HG03175 (cell line): ENCODE measurements around the gene ARHGAP31.
"Not testable (repeated sequence)": the region's sequence is repeated elsewhere in the genome, so short reads cannot be mapped to it uniquely, and the experiment has no call there.

Experiments
- ATAC-seq: cut with Tn5 transposase; IDR thresholded peaks from one replicate; pipeline ENCODE4 v1.9.1; 2021; ENCODE audit warnings: mild to moderate bottlenecking, moderate library complexity; ENCODE audit not compliant: unreplicated experiment

The ARHGAP31 gene

DNA sequence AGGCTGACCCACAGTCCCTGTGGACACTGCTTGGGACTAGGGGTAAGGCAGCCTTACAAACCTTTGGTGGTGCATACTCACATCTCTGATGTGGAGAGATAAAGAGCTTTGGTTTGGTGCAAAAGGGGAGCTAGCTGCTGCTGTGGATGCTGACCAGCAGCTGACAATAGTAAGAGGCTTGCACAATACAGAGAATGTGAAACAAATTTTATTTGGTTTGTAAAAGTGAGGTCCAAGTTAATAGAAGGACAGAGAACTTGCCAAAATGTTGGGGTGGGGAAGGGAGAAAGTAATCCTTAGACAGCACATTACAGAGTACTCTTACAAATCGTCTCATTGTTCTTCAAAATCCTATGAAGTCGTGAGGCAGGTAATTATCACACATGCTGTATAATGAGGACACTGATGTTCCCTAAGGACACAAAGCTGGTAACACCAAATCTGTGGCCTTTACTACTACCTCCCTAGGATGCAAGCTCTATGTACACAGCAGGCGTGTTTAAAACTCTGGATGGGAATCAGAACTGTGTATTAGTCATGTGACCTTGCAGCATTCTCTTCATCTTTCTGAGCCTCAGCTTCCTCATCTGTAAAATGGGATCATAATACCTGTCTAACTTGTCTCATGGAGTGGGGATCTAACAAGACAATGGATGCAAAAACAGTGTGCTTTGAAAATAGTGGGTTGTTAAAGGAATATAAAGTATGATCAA, 21.6 kb downstream of the ARHGAP31 start:
- ATAC-seq = no peak

GRCh38 chr3:119316313-119316670, 22.1 kb downstream of the ARHGAP31 start:
- no peak for ATAC-seq

- no peak for ATAC-seq
Measured at GRCh38 chr3:119318876-119319275, 24.7 kb downstream of the ARHGAP31 start.

DNA sequence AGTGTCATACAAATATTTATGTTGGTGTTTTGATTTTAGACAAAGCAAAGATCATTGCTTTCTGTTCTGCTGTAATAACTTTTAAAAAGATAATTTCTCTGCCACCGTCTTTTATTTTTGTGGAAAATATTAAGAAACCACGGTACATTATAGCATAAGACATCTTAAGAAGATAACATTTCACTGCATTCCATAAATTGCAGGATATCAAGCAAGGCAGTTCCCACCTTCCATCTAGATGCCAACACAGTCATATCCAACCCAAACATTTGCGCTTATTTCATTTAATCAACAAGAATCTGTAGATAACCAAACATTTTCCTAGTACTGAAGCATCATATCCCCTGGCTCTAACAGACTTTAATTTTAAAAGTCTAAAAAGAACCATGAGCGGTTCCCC, 25.1 kb downstream of the ARHGAP31 start:
- ATAC-seq = no peak

DNA sequence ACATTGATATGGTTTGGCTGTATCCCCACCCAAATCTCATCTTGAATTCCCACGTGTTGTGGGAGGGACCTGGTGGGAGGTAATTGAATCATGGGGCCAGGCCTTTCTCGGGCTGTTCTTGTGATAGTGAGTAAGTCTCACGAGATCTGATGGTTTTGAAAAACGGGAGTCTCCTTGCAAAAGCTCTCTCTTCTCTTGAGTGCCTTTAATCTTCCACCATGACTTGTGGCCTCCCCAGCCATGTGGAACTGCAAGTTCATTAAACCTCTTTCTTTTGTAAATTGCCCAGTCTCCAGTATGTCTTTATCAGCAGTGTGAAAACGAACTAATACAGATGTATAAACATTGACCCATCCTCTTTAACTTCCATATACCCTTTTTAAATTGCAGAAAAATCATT, 26.6 kb downstream of the ARHGAP31 start:
- not testable (repeated sequence) for ATAC-seq

- ATAC-seq = peak; percentile 33
Measured at GRCh38 chr3:119322021-119322834, 28.0 kb downstream of the ARHGAP31 start.

- ATAC-seq = peak; percentile 87
Measured at GRCh38 chr3:119322835-119323722, 28.9 kb downstream of the ARHGAP31 start.

DNA sequence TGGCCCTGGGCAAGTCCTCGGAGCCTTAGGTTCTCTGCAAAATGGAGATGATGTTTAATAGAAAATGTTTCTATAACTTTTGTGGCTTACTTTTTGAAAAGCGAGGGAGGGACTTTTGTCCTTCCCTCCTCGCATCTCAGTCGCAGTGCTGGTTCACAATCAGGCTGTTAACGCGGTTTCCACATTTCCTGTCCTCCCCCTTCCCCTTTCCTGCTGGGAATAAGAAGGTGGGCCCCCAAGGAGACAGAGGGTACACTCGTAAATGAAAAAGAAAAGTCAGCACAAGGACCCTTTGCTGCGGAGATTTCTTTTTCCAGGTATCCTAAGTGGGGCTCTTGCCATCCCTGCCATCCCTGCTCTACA, 29.5 kb downstream of the ARHGAP31 start:
- ATAC-seq = no peak

- ATAC-seq = peak; percentile 8
Measured at GRCh38 chr3:119324899-119325298, 30.7 kb downstream of the ARHGAP31 start.

DNA sequence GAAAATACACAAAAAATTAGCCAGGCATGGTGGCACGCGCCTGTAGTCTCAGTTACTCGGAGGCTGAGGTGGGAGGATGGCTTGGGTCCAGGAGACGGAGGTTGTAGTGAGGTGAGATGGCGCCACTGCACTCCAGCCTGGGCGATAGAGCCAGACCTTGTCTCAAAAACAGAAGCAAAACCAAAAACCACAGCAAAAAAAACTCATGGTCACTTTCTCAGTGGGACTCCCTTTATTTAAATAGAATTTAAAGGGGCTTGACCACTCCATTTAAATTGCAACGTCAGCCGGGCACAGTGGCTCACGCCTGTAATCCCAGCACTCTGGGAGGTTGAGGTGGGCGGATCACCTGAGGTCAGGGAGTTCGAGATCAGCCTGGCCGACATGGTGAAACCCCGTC, 32.8 kb downstream of the ARHGAP31 start:
- ATAC-seq = no peak

DNA sequence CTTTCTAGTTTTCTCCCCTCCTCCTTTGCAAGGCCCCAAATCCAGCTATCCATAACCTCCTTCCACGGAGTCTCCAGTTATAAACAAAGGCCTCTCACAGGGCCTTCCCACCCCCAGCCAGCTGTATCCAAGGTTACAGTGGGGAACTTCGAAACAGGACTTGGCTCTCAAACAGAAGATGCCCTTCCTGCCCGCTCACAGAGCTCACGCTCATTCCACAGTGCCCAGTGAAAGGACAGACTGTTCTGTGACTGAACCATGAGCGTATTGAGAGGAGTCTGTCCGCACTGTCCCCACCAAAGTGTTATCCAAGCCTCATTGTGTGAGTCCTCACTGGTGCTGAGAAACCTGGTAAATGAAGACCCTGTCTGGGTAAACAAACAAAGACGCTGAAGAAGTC, 35.4 kb downstream of the ARHGAP31 start:
- no peak for ATAC-seq

DNA sequence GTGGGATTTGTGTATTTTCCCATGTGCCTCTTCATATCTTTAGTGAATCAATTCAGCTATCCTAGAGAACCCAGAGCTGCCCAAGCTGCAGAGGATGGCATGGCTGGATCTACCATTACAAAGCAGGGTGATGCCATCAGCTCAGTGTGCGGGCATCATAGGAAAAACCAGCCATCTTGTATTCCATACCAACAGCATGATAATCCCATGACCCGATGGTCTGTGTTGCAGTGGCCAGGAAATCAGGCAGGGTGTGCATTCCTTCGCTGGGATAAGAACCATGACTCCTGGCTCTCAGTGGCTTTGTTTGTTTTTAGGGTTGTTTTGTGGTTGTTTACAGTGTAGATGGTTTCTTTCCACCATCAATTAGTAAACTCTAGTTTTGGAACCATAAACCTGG, 36.0 kb downstream of the ARHGAP31 start:
- no peak for ATAC-seq

DNA sequence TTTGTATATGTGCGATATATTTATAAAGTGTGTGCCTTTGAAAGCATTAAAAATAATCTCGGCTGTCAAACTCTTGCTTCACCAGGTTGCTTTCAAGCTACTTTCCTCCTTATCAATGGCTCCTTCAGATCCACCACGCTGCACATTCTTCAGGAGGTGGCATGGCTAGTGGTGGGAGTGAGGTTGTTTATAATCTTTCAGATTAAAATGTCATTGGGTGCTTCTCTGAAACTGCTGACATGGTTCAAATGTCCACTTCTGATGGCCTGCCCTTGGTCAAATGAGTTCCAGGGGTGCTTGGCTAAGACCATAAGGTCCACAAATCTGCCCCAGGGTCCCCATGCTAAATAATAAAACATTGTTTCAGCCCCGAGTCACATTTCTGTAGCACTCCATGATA, 36.7 kb downstream of the ARHGAP31 start:
- no peak for ATAC-seq

DNA sequence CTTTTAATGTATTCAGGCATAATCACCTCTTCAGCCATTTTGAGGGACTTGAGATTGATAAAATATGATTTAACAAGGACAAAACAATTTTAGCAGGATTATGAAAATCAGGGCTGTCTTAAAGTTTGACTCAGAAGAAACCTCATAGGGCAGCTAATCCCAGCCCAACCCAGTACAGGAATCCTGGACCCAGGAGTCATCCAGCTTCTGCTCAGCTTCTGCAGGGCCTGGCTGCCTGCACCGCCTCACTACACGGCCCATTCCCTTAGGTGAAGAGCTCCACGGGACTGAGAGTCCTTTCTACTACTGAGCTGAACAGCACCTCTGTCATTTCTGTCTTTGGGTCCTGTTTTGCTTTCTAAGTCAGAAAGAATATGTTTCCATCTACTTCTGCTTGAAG, 37.5 kb downstream of the ARHGAP31 start:
- no peak for ATAC-seq

DNA sequence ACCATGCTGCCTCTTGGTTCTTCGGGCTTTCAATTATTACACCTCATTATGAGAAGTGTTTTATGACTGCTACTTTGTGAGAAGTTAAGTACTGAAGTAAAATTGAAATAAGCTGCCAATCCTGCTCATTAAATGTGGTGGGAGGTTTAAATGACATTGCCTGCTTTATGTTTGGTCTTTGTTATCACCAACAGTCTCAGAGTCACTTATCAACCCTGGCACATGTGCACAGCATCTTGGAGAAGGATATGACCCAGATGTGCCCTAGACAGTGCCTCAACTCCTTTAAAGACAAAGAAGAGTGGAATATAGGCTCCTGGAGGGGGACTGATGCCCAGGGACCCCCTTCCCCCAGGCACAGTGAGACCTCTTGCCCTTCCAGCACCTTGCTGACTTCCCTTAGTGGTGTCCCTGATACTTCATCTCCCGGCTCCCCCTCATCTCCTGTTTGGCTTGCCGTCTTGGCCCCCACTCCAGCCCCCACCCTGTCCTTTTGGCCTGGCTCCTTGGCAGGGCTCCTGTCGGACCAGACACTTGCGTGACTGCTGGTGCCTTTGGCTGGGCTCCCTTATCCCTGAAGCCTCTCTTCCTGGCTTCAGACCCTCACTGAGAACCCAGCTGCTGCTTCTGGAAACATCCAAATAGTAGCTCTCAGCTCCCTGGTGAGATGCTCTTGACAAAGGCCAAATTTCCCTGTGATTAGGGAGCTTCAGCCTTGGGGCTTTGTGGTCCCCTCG, 39.8 kb downstream of the ARHGAP31 start:
- no peak for ATAC-seq

- ATAC-seq = no peak
Measured at GRCh38 chr3:119336823-119337222, 42.6 kb downstream of the ARHGAP31 start.

- not testable (repeated sequence) for ATAC-seq
Measured at GRCh38 chr3:119337407-119337806, 43.2 kb downstream of the ARHGAP31 start.

GRCh38 chr3:119338754-119339153, 44.6 kb downstream of the ARHGAP31 start:
- ATAC-seq = no peak

DNA sequence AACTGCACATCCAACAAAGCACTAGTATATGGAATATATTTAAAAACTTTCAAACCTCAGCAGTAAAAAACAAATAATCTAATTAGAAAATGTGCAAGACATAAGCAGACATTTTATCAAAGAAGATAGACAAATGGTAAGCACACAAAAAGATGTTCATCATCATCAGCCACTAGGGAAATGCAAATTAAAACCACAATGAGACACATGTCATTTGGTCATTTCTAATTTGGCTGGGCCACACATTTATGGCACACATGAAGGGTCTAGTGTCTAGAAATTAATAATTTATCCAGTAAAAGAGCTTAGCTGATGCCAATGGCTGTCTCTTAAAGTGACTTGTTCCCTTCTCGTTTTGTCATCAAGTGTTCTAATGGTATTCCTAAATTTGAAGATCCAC, 45.8 kb downstream of the ARHGAP31 start:
- no peak for ATAC-seq

DNA sequence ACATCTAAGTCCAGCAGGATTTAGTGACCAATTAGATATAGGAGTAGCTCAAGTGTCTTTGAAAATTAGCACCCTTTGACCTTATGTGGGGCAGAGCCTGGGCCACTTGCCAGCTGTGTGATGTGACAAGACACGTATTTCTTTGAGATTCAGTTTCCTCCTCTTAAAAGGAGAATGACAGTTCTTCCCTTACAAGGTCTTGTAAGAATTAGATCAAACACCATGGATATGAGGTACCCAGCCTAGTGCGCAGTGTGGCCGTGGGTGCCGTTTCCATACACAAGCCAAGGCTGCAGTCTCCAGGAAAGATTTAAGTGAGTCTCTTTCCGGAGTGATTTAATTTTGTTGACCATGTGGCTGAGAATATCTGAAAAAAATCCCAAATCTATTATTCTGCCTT, 46.3 kb downstream of the ARHGAP31 start:
- no peak for ATAC-seq

GRCh38 chr3:119342176-119342575, 48.0 kb downstream of the ARHGAP31 start:
- ATAC-seq = no peak
